GM18499 (cell line): ENCODE measurements around the gene NIM1K.
"Not testable (repeated sequence)": the region's sequence is repeated elsewhere in the genome, so short reads cannot be mapped to it uniquely, and the experiment has no call there.

ENCODE experiments used
- ATAC-seq: cut with Tn5 transposase; IDR thresholded peaks from one replicate; pipeline ENCODE4 v1.9.1; 2021; ENCODE audit warnings: moderate number of reproducible peaks; ENCODE audit not compliant: insufficient read depth, unreplicated experiment

NIM1K gene

DNA sequence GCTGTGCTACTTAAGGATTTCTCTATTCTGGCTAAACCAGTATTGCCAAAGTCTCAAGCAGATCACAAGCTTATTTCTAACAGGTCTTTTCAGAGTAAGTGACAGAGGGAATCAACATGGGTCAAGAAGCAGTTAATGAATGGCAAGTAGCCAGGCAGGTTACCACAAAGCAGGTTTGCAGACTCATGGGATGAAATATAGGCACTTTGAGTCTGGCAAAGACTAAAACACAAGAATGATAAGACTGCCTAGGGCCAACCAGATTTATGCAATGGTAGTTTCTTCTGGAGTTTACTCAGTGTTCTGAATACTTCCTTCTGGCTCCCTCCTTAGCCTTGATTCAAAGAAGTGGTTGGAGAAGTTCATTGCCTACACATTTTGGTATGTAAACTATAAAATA is 117.6 kb downstream of the NIM1K start:
- no peak for ATAC-seq

DNA sequence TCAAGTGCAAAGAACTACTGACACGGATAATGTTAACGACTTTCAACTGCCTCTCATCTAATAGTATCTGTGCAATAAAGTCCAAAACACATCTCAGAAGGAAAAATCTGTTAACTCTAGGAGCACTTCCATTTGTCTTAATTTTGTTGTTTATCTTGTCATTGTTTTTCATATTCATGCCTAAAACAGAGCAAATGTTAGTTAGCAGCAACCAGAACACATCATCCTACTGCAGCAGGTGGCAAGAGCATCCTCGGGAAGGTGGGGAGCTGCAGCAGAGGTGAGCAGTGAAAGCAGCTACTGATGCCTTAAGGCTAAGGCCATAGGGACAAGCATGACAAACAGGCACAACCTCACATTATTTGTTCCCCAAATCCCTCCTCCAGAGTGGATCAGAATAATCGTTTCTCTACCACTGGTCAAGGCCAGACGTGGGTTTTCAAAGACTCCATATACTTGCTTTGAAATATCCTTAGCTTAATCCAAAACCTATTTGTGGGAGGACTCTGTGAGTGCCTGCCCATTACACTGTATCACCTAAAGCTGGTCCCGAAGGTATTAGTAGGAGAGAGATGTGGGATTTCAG is 120.1 kb downstream of the NIM1K start:
- no peak for ATAC-seq

DNA sequence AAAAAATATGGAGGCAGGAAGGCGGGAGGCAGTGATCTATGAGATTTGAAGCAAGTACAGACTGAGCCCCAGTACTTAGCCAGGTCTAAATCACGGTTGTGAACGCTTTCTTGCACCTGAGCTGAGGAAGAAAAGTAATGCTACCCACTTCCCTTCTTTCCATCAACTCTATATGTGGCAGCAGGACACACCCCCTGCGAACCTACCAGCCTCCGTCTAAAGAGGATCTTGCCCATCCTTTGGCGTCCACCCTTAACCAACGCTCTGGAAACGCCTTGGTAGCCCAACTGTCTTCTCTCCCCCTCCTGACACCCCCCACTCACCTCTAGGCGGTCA is 120.6 kb downstream of the NIM1K start:
- ATAC-seq = no peak

DNA sequence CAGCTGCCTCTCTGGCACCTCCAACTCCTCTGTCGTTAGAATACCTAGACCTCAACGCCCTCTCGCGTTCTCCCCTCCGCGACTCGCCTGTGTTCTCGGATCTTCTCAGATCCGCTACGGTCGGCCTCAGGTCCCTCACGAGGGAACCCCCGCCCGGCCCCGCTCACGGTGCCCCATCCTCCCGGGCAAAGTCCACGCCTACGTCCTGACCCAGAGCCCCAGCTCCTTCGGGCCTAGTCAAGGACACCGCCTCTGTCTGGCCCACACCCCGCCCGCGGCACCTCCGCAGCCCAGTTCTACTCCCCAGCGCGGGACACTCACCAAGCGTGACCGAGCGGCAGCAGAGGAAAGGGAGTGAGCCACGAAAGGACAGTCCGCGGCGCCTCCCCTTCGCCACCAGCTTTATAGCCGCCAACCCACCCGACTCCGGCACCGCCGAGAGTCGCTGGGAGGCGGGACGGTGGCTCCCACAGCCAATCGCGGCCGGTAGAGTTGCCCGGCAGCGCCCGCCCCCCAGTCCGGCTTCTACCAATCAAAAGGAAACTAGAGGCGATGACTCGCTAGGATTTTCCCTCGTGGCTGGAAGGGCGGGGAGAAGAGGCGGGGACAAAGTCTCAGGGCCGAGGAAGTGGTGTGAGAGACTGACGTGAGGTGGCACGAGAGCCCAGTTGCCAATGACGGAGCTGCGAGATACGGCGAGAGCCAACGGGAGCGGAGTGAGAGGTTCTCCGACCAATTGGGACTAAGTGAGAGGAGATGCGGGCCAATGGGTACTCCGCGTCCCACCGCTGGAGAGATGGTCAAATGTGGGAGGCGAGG is 121.2 kb downstream of the NIM1K start, which contains the start of gene HMGCS1:
Gene HMGCS1, minus strand, starts transcription at position 378 of the 819 bp plus-strand sequence. CDS start 14,447 bp downstream, outside the sequence.
- ATAC-seq = peak; percentile 94

DNA sequence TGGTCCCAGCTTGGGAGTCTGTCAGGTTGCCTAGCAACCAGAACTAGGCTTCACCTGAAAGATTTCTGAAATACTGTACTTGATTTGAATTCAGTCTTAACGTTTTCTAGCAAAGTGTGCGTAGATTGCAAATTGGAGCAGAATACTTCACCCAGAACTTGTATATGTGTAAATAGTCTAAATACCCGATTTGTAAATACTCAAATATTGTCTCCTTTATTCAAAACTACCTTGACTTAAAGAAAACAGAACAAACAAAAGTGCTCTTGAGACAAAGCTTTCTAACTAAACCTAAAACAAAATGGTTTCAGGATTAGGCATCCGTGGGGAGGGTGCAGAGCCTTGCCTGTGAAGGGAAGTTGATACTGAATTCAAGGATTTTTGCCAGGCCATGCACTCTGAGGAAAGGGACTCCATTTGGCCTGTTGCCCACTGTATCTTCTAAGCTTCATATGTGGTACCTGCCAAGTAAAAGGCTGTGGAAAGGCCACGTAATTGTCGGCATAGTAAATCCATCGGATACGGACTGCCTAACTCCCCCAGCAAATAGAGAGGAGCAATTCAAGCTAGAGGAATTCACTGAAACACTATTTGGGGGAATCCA is 121.9 kb downstream of the NIM1K start:
- no peak for ATAC-seq

DNA sequence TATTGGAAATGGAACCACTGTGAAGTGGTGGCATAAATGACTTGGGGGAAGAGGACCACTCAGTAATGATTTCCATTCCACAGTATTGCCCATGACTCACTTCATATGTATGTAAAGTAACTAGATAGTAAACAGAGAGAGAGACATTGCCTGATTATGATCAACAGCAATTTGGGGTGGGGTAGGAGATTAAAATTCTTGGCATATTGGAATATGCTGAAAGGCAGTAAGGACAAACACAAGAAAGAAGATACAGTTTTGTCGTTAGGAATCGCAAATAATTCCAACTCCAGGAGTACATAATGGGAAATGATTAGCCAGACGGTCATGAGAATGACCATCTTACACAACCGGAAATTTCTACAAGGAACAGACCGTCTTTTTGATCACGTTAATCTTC is 122.7 kb downstream of the NIM1K start:
- no peak for ATAC-seq

DNA sequence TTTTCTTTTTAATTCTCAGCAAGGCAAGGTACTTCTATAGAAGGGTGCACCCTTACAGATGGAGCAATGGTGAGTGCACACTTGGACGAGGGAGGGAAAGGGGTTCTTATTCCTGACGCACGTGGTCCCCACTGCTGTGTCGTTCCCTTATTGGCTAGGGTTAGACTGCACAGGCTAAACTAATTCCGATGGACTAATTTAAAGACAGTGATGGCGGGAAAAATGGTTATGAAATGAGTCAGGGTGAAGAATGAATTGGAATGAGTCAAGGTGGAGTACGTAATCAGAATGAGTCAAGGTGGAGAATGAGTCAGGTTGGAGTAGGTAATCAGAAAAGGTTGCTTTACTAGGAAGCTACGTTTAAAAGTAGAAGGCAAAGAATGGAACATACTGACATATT is 123.2 kb downstream of the NIM1K start:
- ATAC-seq = no peak

DNA sequence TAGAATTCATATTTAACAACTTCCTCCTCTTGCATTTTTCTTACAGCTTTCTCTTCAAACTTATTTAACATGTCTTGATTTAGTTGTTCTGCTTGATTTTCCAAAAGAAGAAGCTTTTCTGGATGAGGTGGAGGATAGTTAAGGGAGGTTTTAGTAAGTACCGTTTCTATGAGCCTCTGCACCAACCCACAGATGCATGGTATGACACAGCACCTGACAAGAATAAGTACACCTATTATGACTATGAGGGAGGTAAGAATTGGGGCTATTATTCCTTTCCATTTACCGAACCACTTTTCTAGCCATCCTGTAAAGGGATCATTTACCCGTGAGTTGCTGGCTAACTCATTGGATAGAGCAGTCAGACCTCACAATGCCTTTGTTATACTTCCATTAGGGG is 123.7 kb downstream of the NIM1K start:
- no peak for ATAC-seq

DNA sequence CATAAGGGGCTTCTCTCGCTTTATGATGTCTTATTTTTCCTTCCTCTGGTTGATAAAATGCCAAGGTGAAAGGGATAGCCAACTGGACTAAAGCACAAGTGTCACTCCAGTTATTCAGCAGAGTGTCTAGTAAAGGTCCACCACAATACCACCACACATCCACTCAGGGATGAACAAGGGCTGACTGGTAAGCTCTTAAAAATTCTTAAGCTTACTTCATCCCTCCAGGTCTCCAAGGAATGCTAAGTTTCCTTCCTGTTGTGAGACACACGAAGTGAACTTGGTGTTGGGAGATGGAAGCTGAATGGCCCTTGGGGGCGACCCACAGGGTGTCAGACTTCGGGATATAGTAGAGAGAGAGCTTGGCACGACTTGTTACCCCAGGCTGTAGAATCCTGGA is 124.4 kb downstream of the NIM1K start:
- no peak for ATAC-seq

DNA sequence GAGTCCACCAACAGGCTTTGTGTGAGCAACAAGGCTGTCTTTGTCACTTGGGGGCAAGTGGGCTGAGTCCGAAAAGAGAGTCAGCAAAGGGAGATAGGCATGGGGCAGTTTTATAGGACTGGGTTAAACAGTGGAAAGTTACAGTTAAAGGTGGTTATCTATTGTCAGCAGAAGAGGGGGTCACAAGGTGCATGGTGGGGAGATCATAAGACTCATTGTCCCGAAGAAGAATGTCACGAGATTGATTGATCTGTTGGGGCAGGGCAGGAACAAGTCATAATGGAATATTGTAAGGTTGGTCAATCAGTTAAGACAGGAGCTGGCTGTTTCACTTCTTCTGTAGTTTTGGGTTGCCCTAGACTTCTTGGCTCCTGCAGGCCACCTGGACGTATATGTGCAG is 128.8 kb downstream of the NIM1K start:
- no peak for ATAC-seq

DNA sequence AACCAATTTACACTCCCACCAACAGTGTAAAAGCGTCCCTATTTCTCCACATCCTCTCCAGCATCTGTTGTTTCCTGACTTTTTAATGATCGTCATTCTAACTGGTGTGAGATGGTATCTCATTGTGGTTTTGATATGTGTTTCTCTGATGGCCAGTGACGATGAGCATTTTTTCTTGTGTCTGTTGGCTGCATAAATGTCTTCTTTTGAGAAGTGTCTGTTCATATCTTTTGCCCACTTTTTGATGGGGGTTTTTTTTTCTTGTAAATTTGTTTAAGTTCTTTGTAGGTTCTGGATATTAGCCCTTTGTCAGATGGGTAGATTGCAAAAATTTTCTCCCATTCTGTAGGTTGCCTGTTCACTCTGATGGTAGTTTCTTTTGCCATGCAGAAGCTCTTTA is 131.5 kb downstream of the NIM1K start:
- not testable (repeated sequence) for ATAC-seq

DNA sequence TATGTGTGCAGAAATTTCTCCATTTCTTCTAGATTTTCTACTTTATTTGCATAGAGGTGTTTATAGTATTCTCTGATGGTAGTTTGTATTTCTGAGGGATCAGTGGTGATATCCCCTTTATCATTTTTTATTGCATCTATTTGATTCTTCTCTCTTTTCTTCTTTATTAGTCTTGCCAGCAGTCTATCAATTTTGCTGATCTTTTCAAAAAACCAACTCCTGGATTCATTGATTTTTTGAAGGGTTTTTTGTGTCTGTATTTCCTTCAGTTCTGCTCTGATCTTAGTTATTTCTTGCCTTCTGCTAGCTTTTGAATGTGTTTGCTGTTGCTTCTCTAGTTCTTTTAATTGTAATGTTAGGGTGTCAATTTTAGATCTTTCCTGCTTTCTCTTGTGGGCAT is 133.6 kb downstream of the NIM1K start:
- ATAC-seq = not testable (repeated sequence)
